Measurements from ENCODE around the gene MAP4K4. TPM values are rescaled to one million over a fixed set of nuclear protein-coding genes. Genes with fewer than 3 reads are reported as not detected.

Gene MAP4K4
- total and polyA plus RNA-seq, 2 of the 13 experiments (the other 11 are each of a cell fraction or from before 2014, with no cell fraction given), result 105 to 264 TPM

DNA sequence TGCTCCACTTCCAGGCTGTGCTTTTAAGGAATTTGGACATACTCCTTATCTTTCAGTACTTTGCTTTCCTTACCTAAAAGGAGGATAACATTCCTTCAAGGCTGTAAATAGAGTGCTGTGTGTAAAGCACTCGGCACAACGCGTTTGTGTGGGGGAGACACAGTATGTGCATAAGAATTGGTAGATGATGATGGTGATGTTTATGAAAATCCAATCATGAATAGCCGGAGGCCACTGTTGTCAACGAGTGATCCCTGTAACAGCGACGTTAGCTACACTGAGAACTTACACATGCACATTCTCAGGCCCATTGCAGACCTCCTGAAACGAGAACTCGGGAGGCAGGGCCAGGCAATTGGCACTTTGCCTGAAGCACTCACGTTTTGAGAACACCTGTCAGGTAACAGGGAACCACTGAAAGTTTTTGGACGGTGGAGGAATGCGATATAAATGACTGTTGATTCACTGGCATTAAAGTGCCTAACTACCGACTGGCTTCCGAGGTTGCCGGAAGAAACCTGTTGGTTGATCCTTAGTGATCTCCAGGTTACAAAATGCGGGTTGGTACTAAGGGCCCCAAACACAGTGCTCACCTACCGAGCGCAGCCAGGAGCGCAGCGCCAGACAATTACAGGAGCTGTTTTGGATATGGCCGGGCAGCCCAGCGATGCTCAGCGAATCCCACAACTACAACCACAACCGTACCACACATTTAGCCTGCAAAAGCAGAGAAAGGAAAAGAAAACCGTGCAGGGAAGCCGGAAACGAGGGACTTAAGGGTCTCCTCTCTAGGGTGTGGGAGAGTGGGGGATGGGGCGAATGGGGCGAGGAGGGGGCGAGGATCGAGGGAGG lies 1.0 kb upstream of the MAP4K4 start (continued):
- TF ChIP-seq ZNF44 (CRISPR knock-in tag; IDR thresholded peaks at IDR 0.05) (peak; percentile 86; the same call in 1 of the 2 replicates), ZNF431 (CRISPR knock-in tag; IDR thresholded peaks at IDR 0.05; ENCODE audit: borderline replicate concordance, low read depth) (peak; percentile 12; the same call in 1 of the 2 replicates), ELF1 (CRISPR knock-in tag; IDR thresholded peaks at IDR 0.05) (no peak), HMG20A (CRISPR knock-in tag; IDR thresholded peaks at IDR 0.05; ENCODE audit: borderline replicate concordance) (peak; percentile 15; the same call in 1 of the 2 replicates), ZNF264 (CRISPR knock-in tag; IDR thresholded peaks at IDR 0.05) (peak; percentile 32; the same call in 1 of the 2 replicates), NFATC3 (CRISPR knock-in tag; IDR thresholded peaks at IDR 0.05) (peak; percentile 62; the same call in 1 of the 2 replicates), DNMT3B (CRISPR knock-in tag; conservative IDR thresholded peaks at IDR 0.05) (0 out of 2 replicates have a peak, but pooled peaks have one; percentile 71), RAD51 (IDR thresholded peaks at IDR 0.05; ENCODE audit: borderline replicate concordance) (no peak), ZNF567 (CRISPR knock-in tag; IDR thresholded peaks at IDR 0.05; ENCODE audit: borderline replicate concordance) (peak; percentile 79; the same call in 1 of the 2 replicates), GTF3A (CRISPR knock-in tag; conservative IDR thresholded peaks at IDR 0.05) (peak; percentile 91; the same call in 1 of the 2 replicates), ZNF136 (CRISPR knock-in tag; IDR thresholded peaks at IDR 0.05; ENCODE audit: low read depth) (peak; percentile 91; the same call in 1 of the 2 replicates), SUZ12 (IDR thresholded peaks at IDR 0.05; ENCODE audit: low read depth, low read length) (no peak), ZNF333 (CRISPR knock-in tag; IDR thresholded peaks at IDR 0.05; ENCODE audit: borderline replicate concordance) (no peak), ATF7 (IDR thresholded peaks at IDR 0.05) (no peak), ATF7 (CRISPR knock-in tag; IDR thresholded peaks at IDR 0.05) (peak; percentile 38; the same call in 1 of the 2 replicates), ZNF841 (CRISPR knock-in tag; IDR thresholded peaks at IDR 0.05; ENCODE audit: borderline replicate concordance) (0 out of 2 replicates have a peak, but pooled peaks have one; percentile 11), TBX2 (CRISPR knock-in tag; IDR thresholded peaks at IDR 0.05; ENCODE audit: borderline replicate concordance) (no peak)
- TF ChIP-seq, protein P1, sequence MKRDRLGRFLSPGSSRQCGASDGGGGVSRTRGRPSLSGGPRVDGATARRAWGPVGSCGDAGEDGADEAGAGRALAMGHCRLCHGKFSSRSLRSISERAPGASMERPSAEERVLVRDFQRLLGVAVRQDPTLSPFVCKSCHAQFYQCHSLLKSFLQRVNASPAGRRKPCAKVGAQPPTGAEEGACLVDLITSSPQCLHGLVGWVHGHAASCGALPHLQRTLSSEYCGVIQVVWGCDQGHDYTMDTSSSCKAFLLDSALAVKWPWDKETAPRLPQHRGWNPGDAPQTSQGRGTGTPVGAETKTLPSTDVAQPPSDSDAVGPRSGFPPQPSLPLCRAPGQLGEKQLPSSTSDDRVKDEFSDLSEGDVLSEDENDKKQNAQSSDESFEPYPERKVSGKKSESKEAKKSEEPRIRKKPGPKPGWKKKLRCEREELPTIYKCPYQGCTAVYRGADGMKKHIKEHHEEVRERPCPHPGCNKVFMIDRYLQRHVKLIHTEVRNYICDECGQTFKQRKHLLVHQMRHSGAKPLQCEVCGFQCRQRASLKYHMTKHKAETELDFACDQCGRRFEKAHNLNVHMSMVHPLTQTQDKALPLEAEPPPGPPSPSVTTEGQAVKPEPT (CRISPR knock-in tag; IDR thresholded peaks at IDR 0.05; ENCODE audit: low read depth), result 0 out of 2 replicates have a peak, but pooled peaks have one; percentile 33
- TF ChIP-seq, protein P2, sequence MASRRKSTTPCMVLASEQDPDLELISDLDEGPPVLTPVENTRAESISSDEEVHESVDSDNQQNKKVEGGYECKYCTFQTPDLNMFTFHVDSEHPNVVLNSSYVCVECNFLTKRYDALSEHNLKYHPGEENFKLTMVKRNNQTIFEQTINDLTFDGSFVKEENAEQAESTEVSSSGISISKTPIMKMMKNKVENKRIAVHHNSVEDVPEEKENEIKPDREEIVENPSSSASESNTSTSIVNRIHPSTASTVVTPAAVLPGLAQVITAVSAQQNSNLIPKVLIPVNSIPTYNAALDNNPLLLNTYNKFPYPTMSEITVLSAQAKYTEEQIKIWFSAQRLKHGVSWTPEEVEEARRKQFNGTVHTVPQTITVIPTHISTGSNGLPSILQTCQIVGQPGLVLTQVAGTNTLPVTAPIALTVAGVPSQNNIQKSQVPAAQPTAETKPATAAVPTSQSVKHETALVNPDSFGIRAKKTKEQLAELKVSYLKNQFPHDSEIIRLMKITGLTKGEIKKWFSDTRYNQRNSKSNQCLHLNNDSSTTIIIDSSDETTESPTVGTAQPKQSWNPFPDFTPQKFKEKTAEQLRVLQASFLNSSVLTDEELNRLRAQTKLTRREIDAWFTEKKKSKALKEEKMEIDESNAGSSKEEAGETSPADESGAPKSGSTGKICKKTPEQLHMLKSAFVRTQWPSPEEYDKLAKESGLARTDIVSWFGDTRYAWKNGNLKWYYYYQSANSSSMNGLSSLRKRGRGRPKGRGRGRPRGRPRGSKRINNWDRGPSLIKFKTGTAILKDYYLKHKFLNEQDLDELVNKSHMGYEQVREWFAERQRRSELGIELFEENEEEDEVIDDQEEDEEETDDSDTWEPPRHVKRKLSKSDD (CRISPR knock-in tag; IDR thresholded peaks at IDR 0.05; ENCODE audit: low read depth), result peak; percentile 7; the same call in 1 of the 2 replicates
- TF ChIP-seq, protein P3, sequence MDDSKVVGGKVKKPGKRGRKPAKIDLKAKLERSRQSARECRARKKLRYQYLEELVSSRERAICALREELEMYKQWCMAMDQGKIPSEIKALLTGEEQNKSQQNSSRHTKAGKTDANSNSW (CRISPR knock-in tag; IDR thresholded peaks at IDR 0.05; ENCODE audit: borderline replicate concordance), result 0 out of 2 replicates have a peak, but pooled peaks have one; percentile 73
- TF ChIP-seq, protein P4, sequence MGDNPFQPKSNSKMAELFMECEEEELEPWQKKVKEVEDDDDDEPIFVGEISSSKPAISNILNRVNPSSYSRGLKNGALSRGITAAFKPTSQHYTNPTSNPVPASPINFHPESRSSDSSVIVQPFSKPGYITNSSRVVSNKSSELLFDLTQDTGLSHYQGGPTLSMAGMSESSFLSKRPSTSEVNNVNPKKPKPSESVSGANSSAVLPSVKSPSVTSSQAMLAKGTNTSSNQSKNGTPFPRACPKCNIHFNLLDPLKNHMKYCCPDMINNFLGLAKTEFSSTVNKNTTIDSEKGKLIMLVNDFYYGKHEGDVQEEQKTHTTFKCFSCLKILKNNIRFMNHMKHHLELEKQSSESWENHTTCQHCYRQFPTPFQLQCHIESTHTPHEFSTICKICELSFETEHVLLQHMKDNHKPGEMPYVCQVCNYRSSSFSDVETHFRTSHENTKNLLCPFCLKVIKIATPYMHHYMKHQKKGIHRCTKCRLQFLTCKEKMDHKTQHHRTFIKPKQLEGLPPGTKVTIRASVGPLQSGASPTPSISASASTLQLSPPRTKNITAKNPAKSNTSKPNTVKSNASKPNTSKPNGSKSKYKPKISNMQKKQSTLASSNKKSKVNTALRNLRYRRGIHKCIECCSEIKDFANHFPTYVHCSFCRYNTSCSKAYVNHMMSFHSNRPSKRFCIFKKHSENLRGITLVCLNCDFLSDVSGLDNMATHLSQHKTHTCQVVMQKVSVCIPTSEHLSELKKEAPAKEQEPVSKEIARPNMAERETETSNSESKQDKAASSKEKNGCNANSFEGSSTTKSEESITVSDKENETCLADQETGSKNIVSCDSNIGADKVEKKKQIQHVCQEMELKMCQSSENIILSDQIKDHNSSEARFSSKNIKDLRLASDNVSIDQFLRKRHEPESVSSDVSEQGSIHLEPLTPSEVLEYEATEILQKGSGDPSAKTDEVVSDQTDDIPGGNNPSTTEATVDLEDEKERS (CRISPR knock-in tag; IDR thresholded peaks at IDR 0.05), result peak; percentile 18; the same call in 1 of the 2 replicates
